Fibroblast of mammary gland (primary cell): ENCODE results near the gene NFE2.
"Not testable (repeated sequence)": the region's sequence is repeated elsewhere in the genome, so short reads cannot be mapped to it uniquely, and the experiment has no call there.

Experiments
- DNase-seq: peaks from one replicate; pipeline ENCODE4 v3.0.0-alpha.2; 2010; ENCODE audit warnings: low read depth
- H3K4me3 ChIP-seq: 2 replicates; pipeline ENCODE4 v1.5.1; 2011; ENCODE audit warnings: low read depth, mild to moderate bottlenecking, low read length, moderate library complexity; ENCODE audit not compliant: control insufficient read depth
- TF ChIP-seq, protein P1 (sequence below): conservative IDR thresholded peaks from 2 replicates; pipeline ENCODE4 v1.5.1; 2011; ENCODE audit warnings: low read depth, low read length, inconsistent platforms; ENCODE audit not compliant: control insufficient read depth, insufficient read depth

NFE2 gene

DNA sequence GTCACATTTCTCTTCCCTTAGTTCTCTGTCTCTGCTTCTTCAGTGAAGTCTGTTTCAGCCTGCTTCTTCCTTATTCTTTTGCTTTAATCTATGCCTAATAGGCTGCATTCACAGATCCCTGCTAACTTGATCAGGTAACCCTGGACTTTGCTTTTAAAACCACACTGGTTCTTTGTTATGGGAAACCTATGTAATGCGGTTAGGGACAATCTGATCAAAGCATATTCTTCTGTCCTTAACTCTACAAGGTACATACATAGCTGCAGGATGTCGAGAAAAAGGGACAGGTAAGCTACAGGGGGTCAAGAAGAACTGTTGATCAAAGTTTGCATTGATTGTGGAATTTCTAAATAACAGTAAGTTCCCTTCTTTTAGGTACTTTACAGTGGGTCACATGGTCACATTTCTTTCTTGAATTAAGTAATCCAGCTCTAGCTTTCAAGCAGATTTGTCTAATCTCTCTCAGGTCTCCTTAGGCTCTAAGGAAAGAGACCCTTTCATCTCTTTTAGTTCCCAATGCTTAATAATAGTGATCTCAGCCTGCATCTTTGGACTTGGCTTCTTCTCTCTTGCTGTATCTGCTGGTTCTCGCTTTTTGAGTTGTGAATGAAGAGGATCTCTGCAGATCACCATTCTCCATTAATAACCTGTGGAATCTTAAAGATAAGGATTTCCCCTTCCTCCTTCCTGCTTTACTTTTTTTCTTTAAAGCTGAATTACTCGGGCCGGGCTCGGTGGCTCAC, 28.0 kb upstream of the NFE2 start:
- no peak for DNase-seq
- no peak overlapping the region for H3K4me3 ChIP-seq
- TF ChIP-seq, protein P1, sequence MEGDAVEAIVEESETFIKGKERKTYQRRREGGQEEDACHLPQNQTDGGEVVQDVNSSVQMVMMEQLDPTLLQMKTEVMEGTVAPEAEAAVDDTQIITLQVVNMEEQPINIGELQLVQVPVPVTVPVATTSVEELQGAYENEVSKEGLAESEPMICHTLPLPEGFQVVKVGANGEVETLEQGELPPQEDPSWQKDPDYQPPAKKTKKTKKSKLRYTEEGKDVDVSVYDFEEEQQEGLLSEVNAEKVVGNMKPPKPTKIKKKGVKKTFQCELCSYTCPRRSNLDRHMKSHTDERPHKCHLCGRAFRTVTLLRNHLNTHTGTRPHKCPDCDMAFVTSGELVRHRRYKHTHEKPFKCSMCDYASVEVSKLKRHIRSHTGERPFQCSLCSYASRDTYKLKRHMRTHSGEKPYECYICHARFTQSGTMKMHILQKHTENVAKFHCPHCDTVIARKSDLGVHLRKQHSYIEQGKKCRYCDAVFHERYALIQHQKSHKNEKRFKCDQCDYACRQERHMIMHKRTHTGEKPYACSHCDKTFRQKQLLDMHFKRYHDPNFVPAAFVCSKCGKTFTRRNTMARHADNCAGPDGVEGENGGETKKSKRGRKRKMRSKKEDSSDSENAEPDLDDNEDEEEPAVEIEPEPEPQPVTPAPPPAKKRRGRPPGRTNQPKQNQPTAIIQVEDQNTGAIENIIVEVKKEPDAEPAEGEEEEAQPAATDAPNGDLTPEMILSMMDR: no peak

DNA sequence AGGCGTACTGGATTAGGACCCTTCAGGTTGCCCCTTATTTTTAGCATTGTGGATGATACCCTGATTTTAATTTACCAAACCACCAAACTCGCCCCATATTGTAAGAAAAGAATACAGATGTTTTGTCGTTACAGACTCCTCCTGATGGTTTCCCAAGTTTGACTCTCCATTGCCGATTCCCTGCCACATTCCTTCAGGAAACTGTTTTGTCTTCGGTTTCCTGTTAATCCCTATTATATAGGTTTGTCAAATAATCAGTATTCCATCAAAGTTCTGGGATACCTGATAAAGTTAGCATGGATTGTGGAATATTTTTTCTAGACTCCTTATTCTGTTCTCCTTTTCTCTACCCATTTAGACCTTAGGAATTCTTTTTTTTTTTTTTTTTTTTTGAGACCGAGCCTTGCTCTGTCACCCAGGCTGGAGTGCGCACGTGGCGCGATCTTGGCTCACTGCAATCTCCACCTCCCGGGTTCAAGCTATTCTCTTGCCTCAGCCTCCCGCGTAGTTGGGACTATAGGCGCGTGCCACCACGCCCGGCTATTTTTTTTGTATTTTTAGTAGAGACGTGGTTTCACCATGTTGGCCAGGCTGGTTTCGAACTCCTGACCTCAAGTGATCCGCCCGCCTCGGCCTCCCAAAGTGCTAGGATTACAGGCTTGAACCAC, 24.8 kb upstream of the NFE2 start:
- H3K4me3 ChIP-seq: peak overlapping the region; percentile 98
- peak; percentile 19 for DNase-seq

DNA sequence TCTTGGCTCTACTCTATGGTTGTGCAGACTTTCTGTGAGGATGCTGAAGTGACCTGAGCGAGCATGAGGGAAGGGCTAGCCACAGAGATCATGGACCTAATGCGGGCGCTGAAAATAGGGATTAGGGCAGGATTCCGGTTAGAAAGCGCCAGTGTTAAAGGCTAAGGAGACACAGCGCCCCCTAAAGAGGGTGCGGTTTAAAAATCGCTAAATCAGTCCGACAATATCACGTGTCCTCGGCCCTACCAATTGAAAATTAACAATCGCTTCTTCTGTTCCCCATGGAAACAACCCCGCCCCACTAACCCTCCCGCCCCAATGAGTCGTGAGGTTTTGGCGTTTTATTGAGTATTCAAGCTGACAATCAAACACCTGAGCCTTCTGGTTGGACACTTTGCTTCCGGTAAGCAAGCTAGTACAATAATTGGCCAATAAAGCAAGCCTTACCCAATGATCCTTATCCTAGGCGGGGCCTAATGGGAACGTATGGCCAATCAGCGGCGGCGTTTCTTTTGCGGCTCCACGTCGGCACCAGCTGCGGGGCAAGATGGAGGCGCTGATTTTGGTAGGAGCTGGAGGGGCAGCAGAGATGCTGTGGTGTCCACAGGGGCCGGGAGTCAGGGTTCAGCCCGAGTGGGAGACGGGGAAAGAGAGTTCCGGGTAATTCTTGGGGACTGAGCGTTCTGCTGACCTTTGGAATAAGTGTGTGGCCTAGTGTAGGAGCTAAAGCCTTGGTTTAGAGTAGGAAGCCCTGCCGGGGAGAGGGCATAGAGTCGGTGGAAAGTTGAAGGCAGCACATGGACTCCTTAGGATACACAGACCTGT, 24.0 kb upstream of the NFE2 start, which contains the start of gene COPZ1:
COPZ1 (plus strand) TSS at position 515 of the 825 bp plus-strand sequence; CDS start at position 548, 33 bp downstream.
- DNase-seq: peak; percentile 100
- TF ChIP-seq, protein P1: peak; percentile 73
- H3K4me3 ChIP-seq: peak within 1 kb of the TSS; percentile 98

DNA sequence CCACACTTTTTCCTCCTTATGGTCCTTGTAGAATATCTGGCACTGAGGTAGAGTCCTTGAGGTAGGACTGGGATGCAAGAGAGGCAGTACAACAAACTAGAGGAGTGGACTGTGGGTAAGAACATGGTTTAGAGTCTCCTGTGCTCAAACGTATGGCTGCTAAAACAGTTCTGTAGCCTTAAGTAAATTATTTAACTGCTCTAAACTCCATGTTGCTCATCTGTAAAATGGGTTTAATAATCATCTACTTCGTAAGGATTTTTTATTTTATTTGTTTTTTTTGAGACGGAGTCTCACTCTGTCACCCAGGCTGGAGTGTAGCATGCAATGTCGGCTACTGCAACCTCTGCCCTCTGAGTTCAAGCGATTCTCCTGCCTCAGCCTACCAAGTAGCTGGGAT, 20.5 kb upstream of the NFE2 start:
- TF ChIP-seq, protein P1: no peak
- no peak overlapping the region for H3K4me3 ChIP-seq
- DNase-seq: no peak

DNA sequence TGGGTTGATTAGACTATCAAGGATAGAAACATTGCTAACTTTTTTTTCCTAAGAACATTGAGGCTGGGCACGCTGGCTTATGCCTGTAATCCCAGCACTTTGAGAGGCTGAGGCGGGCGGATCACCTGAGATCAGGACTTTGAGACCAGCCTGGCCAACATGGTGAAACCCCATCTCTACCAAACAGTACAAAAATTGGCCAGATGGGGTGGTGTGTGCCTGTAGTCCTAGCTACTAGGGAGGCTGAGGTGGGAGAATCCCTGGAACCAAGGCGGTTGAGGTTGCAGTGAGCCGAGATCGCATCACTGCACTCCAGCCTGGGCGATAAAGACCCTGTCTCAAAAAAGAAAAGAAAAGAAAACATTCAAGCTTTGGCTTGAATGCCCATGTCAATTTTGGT, 11.5 kb upstream of the NFE2 start:
- DNase-seq, H3K4me3 ChIP-seq: not testable (repeated sequence)

DNA sequence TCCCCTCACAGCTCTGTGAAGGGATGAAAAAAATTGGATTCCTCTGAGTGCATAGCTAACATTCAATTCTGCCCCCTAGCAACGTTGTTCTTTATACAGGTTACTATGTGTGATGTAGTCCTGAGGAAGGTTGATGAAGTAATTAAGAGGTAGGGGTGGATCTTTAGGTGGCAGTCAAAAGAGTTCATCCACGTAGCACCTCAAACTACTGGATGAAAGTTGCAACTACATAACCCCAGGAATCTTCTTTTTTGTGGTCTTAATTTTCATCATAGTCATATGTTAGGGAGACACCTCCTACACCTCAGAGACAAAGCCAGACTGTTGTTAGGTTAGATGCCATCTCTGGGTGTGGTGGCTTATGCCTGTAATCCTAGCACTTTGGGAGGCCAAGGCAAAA, 10.2 kb upstream of the NFE2 start:
- TF ChIP-seq, protein P1: no peak
- H3K4me3 ChIP-seq: no peak overlapping the region
- no peak for DNase-seq

DNA sequence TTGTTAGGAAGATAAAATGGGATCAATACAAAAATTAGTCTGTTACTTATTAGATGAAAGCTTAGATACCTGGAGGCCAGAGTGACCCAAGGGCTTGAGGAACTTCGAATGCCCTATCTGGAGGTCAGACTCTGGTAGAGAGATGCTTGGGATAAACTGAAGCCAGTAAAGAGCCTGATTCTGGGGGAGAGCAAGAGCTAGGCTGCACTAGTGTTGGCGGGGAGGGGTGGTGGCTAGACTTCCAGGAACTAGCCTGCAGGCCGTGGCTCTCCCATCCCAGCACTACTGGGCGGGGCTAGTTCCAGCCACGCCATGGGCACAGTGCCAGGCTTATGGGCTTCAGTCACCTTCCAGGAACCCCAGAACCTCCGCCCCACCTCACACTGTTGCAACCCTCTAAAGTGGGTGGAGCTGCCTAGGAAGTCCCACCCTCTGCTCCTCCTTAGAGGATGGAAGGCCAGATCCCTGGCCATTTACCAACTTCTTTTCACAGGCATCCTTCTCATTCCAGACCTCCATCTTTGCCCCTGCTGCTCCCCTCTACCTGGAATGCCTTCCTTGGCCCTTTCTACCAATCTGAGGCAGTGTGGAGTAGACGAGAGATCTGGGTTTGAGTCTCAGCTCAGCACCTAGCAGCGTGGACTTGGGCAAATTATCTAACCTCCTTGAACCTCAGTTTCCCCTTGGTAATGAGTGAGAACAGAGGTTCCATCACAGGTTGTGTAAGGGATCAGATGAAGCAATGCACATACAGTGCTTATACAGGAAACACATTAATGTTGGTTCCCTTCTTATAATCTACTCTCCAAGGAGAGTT, 6.3 kb upstream of the NFE2 start:
- DNase-seq: peak; percentile 57
- TF ChIP-seq, protein P1: no peak
- no peak overlapping the region for H3K4me3 ChIP-seq
